Colonic mucosa (tissue), 4 donors: ENCODE results near the gene PRKCE. TPM values are rescaled to one million over a fixed set of nuclear protein-coding genes. Genes with fewer than 3 reads are reported as not detected.

Experiments used
- DNase-seq: peaks from one replicate; pipeline ENCODE4 v3.0.0-alpha.2; 2020
- H3K27ac ChIP-seq: fragments of 200-600 bp; one replicate; pipeline ENCODE4 v1.8.0; 2021
- H3K27me3 ChIP-seq: fragments of 200-600 bp; one replicate; pipeline ENCODE4 v1.8.0; 2021
- H3K36me3 ChIP-seq: fragments of 200-600 bp; one replicate; pipeline ENCODE4 v1.8.0; 2021
- H3K4me1 ChIP-seq: fragments of 200-600 bp; one replicate; pipeline ENCODE4 v1.8.0; 2021; ENCODE audit warnings: mild to moderate bottlenecking
- H3K4me3 ChIP-seq: fragments of 200-600 bp; one replicate; pipeline ENCODE4 v1.8.0; 2021
- H3K9ac ChIP-seq, 2 donors: one replicate each; pipeline ENCODE4 v1.7.0; 2013; ENCODE audit warnings: control low read depth in 2 of 2, low read depth in 2 of 2, low read length in 2 of 2
- H3K9me3 ChIP-seq: fragments of 200-600 bp; one replicate; pipeline ENCODE4 v1.8.0; 2021
- CTCF ChIP-seq: fragments of 200-600 bp; IDR thresholded peaks from one replicate; pipeline ENCODE4 v1.8.0; 2022; ENCODE audit warnings: antibody characterized with exemption, mild to moderate bottlenecking
- intact Hi-C: fragments of 100-400 bp; cut with DNase I; formaldehyde crosslinking; loops from one replicate; pipeline ENCODE4 v1.14.1; 2022
- total RNA-seq, 2 donors: library from RNA; stranded (reverse); fragmentation: NEBNext Ultra II Directional in 1 of 2; extraction: Animal tissue kit (Norgen Biotek cat#: 25700) in 1 of 2; gene quantifications; one replicate each; pipeline ENCODE4 v1.2.1, GENCODE V29; 2021
- donor health status: healthy.
- donor health status: DM: no; HTN: no; CAD: no.
- donor health status: DM: no; HTN: no; CAD: no.

The PRKCE gene
- total RNA-seq, 2 donors from 2014 or later = 17.5 to 25.8 TPM

GRCh38 chr2:46230115-46230571 lies 578.7 kb downstream of the PRKCE start:
- no peaks in the 10 kb centered on the region for H3K4me1 ChIP-seq
- H3K4me3 ChIP-seq = no peak overlapping the region
- H3K9me3 ChIP-seq = no peaks in the 10 kb centered on the region
- H3K27me3 ChIP-seq = no peaks in the 10 kb centered on the region
- H3K9ac ChIP-seq = no peak overlapping the region
- no peaks in the 10 kb centered on the region for H3K36me3 ChIP-seq
- DNase-seq = peak; percentile 22
- intact Hi-C loops = no loop called here
- TF ChIP-seq CTCF = no peak
- H3K27ac ChIP-seq = no peak overlapping the region

- intact Hi-C loops = no loop called here
- Histone ChIP-seq H3K27me3 (no peaks in the 10 kb centered on the region), H3K36me3 (no peaks in the 10 kb centered on the region), H3K4me3 (no peak overlapping the region), H3K27ac (no peak overlapping the region), H3K4me1 (no peaks in the 10 kb centered on the region), H3K9ac (no peak overlapping the region), H3K9me3 (no peaks in the 10 kb centered on the region)
- no peak for DNase-seq
- TF ChIP-seq CTCF = no peak
These were observed 579.4 kb downstream of the PRKCE start for GRCh38 chr2:46230677-46231425.

- Histone ChIP-seq H3K27me3 (no peaks in the 10 kb centered on the region), H3K9ac (no peak overlapping the region), H3K36me3 (no peaks in the 10 kb centered on the region), H3K27ac (no peak overlapping the region), H3K4me3 (no peak overlapping the region), H3K4me1 (no peaks in the 10 kb centered on the region), H3K9me3 (no peaks in the 10 kb centered on the region)
- TF ChIP-seq CTCF = no peak
- no peak for DNase-seq
- intact Hi-C loops = no loop called here
These were observed 580.2 kb downstream of the PRKCE start for GRCh38 chr2:46231721-46232120.

GRCh38 chr2:46232860-46233259 lies 581.4 kb downstream of the PRKCE start:
- no peak overlapping the region for H3K9ac ChIP-seq
- no peak for DNase-seq
- TF ChIP-seq CTCF = no peak

GRCh38 chr2:46236006-46236875 lies 584.8 kb downstream of the PRKCE start:
- no peak for TF ChIP-seq CTCF
- intact Hi-C loops = no loop called here
- Histone ChIP-seq H3K4me3 (no peak overlapping the region), H3K36me3 (no peaks in the 10 kb centered on the region), H3K4me1 (no peaks in the 10 kb centered on the region), H3K9ac (no peak overlapping the region), H3K27me3 (no peaks in the 10 kb centered on the region), H3K9me3 (no peaks in the 10 kb centered on the region), H3K27ac (no peak overlapping the region)
- DNase-seq = no peak

More at GRCh38 chr2:46232860-46233259, 581.4 kb downstream of the PRKCE start:
- no peak overlapping the region for H3K27ac ChIP-seq
- no peak overlapping the region for H3K4me3 ChIP-seq
- H3K27me3 ChIP-seq = no peaks in the 10 kb centered on the region
- no peaks in the 10 kb centered on the region for H3K9me3 ChIP-seq
- intact Hi-C loops = no loop called here
- no peaks in the 10 kb centered on the region for H3K36me3 ChIP-seq
- no peaks in the 10 kb centered on the region for H3K4me1 ChIP-seq
